Right kidney (tissue), 1 donor: ENCODE results near the gene SP140L.
"Not testable (repeated sequence)": the region's sequence is repeated elsewhere in the genome, so short reads cannot be mapped to it uniquely, and the experiment has no call there.

ENCODE experiments used
- DNase-seq: peaks from one replicate; pipeline ENCODE4 v3.0.0-alpha.2; 2016

SP140L gene

GRCh38 chr2:230382108-230382507 is 55.1 kb downstream of the SP140L start:
- DNase-seq = no peak

GRCh38 chr2:230383453-230383852 is 56.5 kb downstream of the SP140L start:
- DNase-seq = no peak

- no peak for DNase-seq
Measured at GRCh38 chr2:230384986-230385385, 58.0 kb downstream of the SP140L start.

GRCh38 chr2:230394301-230394700 is 67.3 kb downstream of the SP140L start:
- no peak for DNase-seq

GRCh38 chr2:230398698-230399097 is 71.7 kb downstream of the SP140L start:
- not testable (repeated sequence) for DNase-seq

GRCh38 chr2:230400041-230400440 is 73.0 kb downstream of the SP140L start:
- DNase-seq = no peak

GRCh38 chr2:230400454-230400853 is 73.5 kb downstream of the SP140L start:
- no peak for DNase-seq

- DNase-seq = not testable (repeated sequence)
Measured at GRCh38 chr2:230401026-230401425, 74.0 kb downstream of the SP140L start.

GRCh38 chr2:230403746-230404145 is 76.8 kb downstream of the SP140L start:
- DNase-seq = no peak

- no peak for DNase-seq
Measured at GRCh38 chr2:230405824-230406223, 78.8 kb downstream of the SP140L start.

GRCh38 chr2:230408244-230408842 is 81.3 kb downstream of the SP140L start:
- DNase-seq = no peak

GRCh38 chr2:230409316-230409715 is 82.3 kb downstream of the SP140L start:
- not testable (repeated sequence) for DNase-seq

GRCh38 chr2:230410263-230410662 is 83.3 kb downstream of the SP140L start:
- no peak for DNase-seq

- DNase-seq = no peak
Measured at GRCh38 chr2:230410861-230411569, 84.0 kb downstream of the SP140L start.

GRCh38 chr2:230411570-230412370 is 84.8 kb downstream of the SP140L start:
- peak; percentile 86 for DNase-seq

- no peak for DNase-seq
Measured at GRCh38 chr2:230412371-230412711, 85.3 kb downstream of the SP140L start.

- no peak for DNase-seq
Measured at GRCh38 chr2:230412846-230413245, 85.9 kb downstream of the SP140L start.

- DNase-seq = no peak
Measured at GRCh38 chr2:230413479-230413878, 86.5 kb downstream of the SP140L start.

GRCh38 chr2:230414302-230414701 is 87.3 kb downstream of the SP140L start:
- no peak for DNase-seq

GRCh38 chr2:230416061-230416721 is 89.2 kb downstream of the SP140L start, which contains the start of gene SP100:
SP100 (plus strand) TSS chr2:230416201; CDS start chr2:230416297, 96 bp downstream.
- peak; percentile 52 for DNase-seq

- DNase-seq = no peak
Measured at GRCh38 chr2:230417436-230417835, 90.4 kb downstream of the SP140L start.

- DNase-seq = no peak
Measured at GRCh38 chr2:230418341-230419016, 91.5 kb downstream of the SP140L start.
